Measurements from ENCODE around the gene ATG9A. TPM values are rescaled to one million over a fixed set of nuclear protein-coding genes. Genes with fewer than 3 reads are reported as not detected.

Gene ATG9A
- total and polyA plus RNA-seq, 2 of the 8 experiments (the other 6 are each of a cell fraction or from before 2014, with no cell fraction given) = 43.6 to 66.8 TPM

GRCh38 chr2:219228911-219229304 is 528 bp downstream of the ATG9A start:
- ChIA-PET CTCF (ENCODE audit: partially characterized antibody) (interaction anchor here (0.7 to 4.9 kb wide), 5 partner anchors 16 to 65 kb away, joined by 3 to 23 read pairs (median 4); partner anchors contain the start of genes GLB1L and STK16), POLR2A (ENCODE audit: partially characterized antibody) (interaction anchor here (0.9 to 4.6 kb wide), 10 partner anchors 9 to 102 kb away, joined by 3 to 57 read pairs (median 8); partner anchors contain the start of genes ABCB6, CNPPD1, DNAJB2 and GLB1L)
- no peak overlapping the region for H3K23ac ChIP-seq (ENCODE audit: insufficient read length)
- no peak overlapping the region for H4K8ac ChIP-seq (ENCODE audit: extremely low read depth, insufficient read depth, low read length)
- FAIRE-seq = no peak
- H3K23me2 ChIP-seq (ENCODE audit: low read depth, low read length) = peaks cover 7% of the 10 kb centered on the region; the same call in 1 of the 2 replicates
- WGBS, 2 experiments (ENCODE audit: extremely low coverage in 1 of 2, insufficient coverage in 1 of 2, insufficient read length in 1 of 2, insufficient replicate concordance in 2 of 2, low coverage in 1 of 2, low lambda C conversion rate in 2 of 2, missing lambda C conversion rate in 1 of 2) = 9% methylated on average over 17 of the region's 19 CpGs; no CpG with 5 or more reads in 1 of the 2 experiments
- peaks cover 18 to 48% (median 36%) of the 10 kb centered on the region in 4 experiments for H3K36me3 ChIP-seq (ENCODE audit: control insufficient read depth in 2 of 4, insufficient read depth in 4 of 4, low read length in 3 of 4)
- H2BK12ac ChIP-seq (ENCODE audit: low read depth, low read length) = no peak overlapping the region
- TF ChIP-seq, protein P1, sequence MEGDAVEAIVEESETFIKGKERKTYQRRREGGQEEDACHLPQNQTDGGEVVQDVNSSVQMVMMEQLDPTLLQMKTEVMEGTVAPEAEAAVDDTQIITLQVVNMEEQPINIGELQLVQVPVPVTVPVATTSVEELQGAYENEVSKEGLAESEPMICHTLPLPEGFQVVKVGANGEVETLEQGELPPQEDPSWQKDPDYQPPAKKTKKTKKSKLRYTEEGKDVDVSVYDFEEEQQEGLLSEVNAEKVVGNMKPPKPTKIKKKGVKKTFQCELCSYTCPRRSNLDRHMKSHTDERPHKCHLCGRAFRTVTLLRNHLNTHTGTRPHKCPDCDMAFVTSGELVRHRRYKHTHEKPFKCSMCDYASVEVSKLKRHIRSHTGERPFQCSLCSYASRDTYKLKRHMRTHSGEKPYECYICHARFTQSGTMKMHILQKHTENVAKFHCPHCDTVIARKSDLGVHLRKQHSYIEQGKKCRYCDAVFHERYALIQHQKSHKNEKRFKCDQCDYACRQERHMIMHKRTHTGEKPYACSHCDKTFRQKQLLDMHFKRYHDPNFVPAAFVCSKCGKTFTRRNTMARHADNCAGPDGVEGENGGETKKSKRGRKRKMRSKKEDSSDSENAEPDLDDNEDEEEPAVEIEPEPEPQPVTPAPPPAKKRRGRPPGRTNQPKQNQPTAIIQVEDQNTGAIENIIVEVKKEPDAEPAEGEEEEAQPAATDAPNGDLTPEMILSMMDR (IDR thresholded peaks at IDR 0.05; ENCODE audit: control extremely low read depth in 1 of 3, insufficient read depth in 1 of 3, low read depth in 1 of 3, low read length in 3 of 3) = no peak
- TF ChIP-seq SP1 (IDR thresholded peaks at IDR 0.05; ENCODE audit: low read depth, low read length) (no peak), RXRA (IDR thresholded peaks at IDR 0.05; ENCODE audit: insufficient read depth, low read depth, low read length) (no peak), SUZ12 (IDR thresholded peaks at IDR 0.05; ENCODE audit: low read length) (no peak), KDM5A (IDR thresholded peaks at IDR 0.05; ENCODE audit: low read length) (0 out of 2 replicates have a peak, but pooled peaks have one; percentile 30)
- no peak overlapping the region for H2BK20ac ChIP-seq (ENCODE audit: low read length)
- H3K27me3 ChIP-seq (replicated peaks in 1 of 4; ENCODE audit: control insufficient read depth in 3 of 4, extremely low read depth in 1 of 4, insufficient read depth in 3 of 4, low read length in 3 of 4) = no peaks in the 10 kb centered on the region; a peak in 1 of 7 replicates
- no peak overlapping the region for H4K91ac ChIP-seq (replicated peaks; ENCODE audit: insufficient read length, low read length)
- peaks cover 0 to 6% (median 3%) of the 10 kb centered on the region in 4 experiments; a peak in 5 of 7 replicates for H3K4me1 ChIP-seq (replicated peaks in 1 of 4; ENCODE audit: control insufficient read depth in 3 of 4, insufficient read depth in 4 of 4, low read length in 3 of 4)
- H2BK120ac ChIP-seq (replicated peaks; ENCODE audit: low read depth, low read length) = no peak overlapping the region
- peak overlapping the region; percentile 32 for H3K4ac ChIP-seq (replicated peaks; ENCODE audit: insufficient read length, low read depth, low read length)
- peaks cover 0 to 3% of the 10 kb centered on the region in 2 experiments for H4K20me1 ChIP-seq (replicated peaks in 1 of 2; ENCODE audit: control insufficient read depth in 1 of 2, insufficient read depth in 2 of 2, low read length in 2 of 2)
- no peak overlapping the region for H2BK15ac ChIP-seq (ENCODE audit: low read length)
- H3K79me1 ChIP-seq (ENCODE audit: low read depth, low read length) = no peaks in the 10 kb centered on the region; the same call in 1 of the 2 replicates
- H3K4me3 ChIP-seq (ENCODE audit: extremely low read depth in 1 of 4, insufficient read depth in 2 of 4, low read depth in 3 of 4, low read length in 4 of 4) = peak overlapping the region; percentile 82 to 97 (median 92)
- no peak for DNase-seq (ENCODE audit: low read depth in 1 of 2, low spot score in 2 of 2)
- H4K5ac ChIP-seq (ENCODE audit: insufficient read length, low read depth, low read length) = no peak overlapping the region
- H3K56ac ChIP-seq (replicated peaks; ENCODE audit: insufficient read length, low read depth, low read length) = peak overlapping the region; percentile 52
- peak overlapping the region; percentile 85 to 91 for H3K4me2 ChIP-seq (ENCODE audit: insufficient read depth in 1 of 2, low read depth in 2 of 2, low read length in 2 of 2)
- no peak overlapping the region for H3K14ac ChIP-seq (ENCODE audit: insufficient read length)
- H3K9me3 ChIP-seq (ENCODE audit: insufficient read depth in 2 of 2, low read depth in 1 of 2, low read length in 1 of 2) = no peaks in the 10 kb centered on the region
- no peak overlapping the region; the same call in 1 of the 2 replicates for H3K18ac ChIP-seq (ENCODE audit: extremely low read depth, low read length)
- H2AK5ac ChIP-seq (ENCODE audit: low read depth, low read length) = no peak overlapping the region
- H2BK5ac ChIP-seq (ENCODE audit: low read depth, low read length) = no peak overlapping the region; the same call in 1 of the 2 replicates
- peak overlapping the region; percentile 9 to 68 (median 41); a peak in 6 of 7 replicates for H3K9ac ChIP-seq (replicated peaks in 1 of 4; ENCODE audit: extremely low read depth in 1 of 4, low read depth in 3 of 4, low read length in 3 of 4)
- no peak overlapping the region for H2AFZ ChIP-seq (ENCODE audit: low read length)
- H3K79me2 ChIP-seq (ENCODE audit: control insufficient read depth in 1 of 2, insufficient read depth in 2 of 2, low read length in 2 of 2) = peaks cover 0 to 12% of the 10 kb centered on the region in 2 experiments; a peak in 2 of 4 replicates
- H3K27ac ChIP-seq (ENCODE audit: low read depth, low read length) = peak overlapping the region; percentile 71; the same call in 1 of the 2 replicates
